ENCODE results near the gene L3MBTL4.

DNA sequence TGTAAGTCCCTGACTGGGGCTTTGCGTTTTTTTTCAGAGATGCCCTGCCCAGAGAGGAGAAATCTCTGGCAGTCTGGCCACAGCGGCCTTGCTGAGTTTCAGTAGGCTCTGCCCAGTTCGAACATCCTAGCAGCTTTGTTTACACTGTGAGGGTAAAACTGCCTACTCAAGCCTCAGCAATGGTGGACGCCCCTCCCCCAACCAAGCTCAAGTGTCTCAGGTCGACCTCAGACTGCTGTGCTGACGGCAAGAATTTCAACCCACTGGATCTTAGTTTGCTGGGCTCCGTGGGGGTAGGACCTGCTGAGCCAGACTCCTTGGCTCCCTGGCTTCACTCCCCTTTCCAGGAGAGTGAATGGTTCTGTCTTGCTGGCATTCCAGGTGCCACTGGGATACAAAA lies 31.7 kb downstream of the L3MBTL4 start:
- TF ChIP-seq, protein P1, sequence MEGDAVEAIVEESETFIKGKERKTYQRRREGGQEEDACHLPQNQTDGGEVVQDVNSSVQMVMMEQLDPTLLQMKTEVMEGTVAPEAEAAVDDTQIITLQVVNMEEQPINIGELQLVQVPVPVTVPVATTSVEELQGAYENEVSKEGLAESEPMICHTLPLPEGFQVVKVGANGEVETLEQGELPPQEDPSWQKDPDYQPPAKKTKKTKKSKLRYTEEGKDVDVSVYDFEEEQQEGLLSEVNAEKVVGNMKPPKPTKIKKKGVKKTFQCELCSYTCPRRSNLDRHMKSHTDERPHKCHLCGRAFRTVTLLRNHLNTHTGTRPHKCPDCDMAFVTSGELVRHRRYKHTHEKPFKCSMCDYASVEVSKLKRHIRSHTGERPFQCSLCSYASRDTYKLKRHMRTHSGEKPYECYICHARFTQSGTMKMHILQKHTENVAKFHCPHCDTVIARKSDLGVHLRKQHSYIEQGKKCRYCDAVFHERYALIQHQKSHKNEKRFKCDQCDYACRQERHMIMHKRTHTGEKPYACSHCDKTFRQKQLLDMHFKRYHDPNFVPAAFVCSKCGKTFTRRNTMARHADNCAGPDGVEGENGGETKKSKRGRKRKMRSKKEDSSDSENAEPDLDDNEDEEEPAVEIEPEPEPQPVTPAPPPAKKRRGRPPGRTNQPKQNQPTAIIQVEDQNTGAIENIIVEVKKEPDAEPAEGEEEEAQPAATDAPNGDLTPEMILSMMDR (IDR thresholded peaks at IDR 0.05), result no peak
- no peak for TF ChIP-seq POLR2A (IDR thresholded peaks at IDR 0.05)

Measured in adrenal gland (tissue), 5 donors.